Activated CD4-positive, alpha-beta T cell treated with anti-CD3 and anti-CD28 coated beads, Interleukin-2, amount 10 ng/mL, durations not matched to agents 7 days and 5 days (primary cell): ENCODE data around the gene KRTAP2-4. TPM values are rescaled to one million over a fixed set of nuclear protein-coding genes. Genes with fewer than 3 reads are reported as not detected.

Experiments used
- total RNA-seq, 2 experiments: library from RNA; stranded (reverse); gene quantifications; one replicate each; pipeline ENCODE4 v1.2.3, GENCODE V29; 2021

The KRTAP2-4 gene
- total RNA-seq, 2 experiments from 2014 or later = not detected

Other genes starting within 250 kb of the KRTAP2-4 start
- gene KRT10, start 243.3 kb downstream of the KRTAP2-4 start, total RNA-seq = 10 to 100 TPM; 21.0 to 22.9 TPM
- not detected for gene KRT12, start 198.7 kb downstream of the KRTAP2-4 start, total RNA-seq
- gene KRT20, start 180.6 kb downstream of the KRTAP2-4 start, total RNA-seq = not detected
- gene KRT23, start 128.2 kb downstream of the KRTAP2-4 start, total RNA-seq = not detected
- not detected for gene KRT39, start 98.9 kb downstream of the KRTAP2-4 start, total RNA-seq
- not detected for gene KRT40, start 81.6 kb downstream of the KRTAP2-4 start, total RNA-seq
- gene KRTAP3-3, start 71.7 kb downstream of the KRTAP2-4 start, total RNA-seq = not detected
- not detected for gene KRTAP3-2, start 66.0 kb downstream of the KRTAP2-4 start, total RNA-seq
- gene KRTAP3-1, start 56.8 kb downstream of the KRTAP2-4 start, total RNA-seq = not detected
- gene KRTAP1-5, start 38.7 kb downstream of the KRTAP2-4 start, total RNA-seq = not detected
- gene KRTAP1-4, start 35.7 kb downstream of the KRTAP2-4 start, total RNA-seq = not detected
- gene KRTAP1-3, start 31.0 kb downstream of the KRTAP2-4 start, total RNA-seq = not detected
- gene KRTAP1-1, start 24.4 kb downstream of the KRTAP2-4 start, total RNA-seq = not detected
- gene KRTAP2-1, start 18.6 kb downstream of the KRTAP2-4 start, total RNA-seq = not detected
- not detected for gene KRTAP2-2, start 10.6 kb downstream of the KRTAP2-4 start, total RNA-seq
- gene KRTAP2-3, start 5.8 kb downstream of the KRTAP2-4 start, total RNA-seq = not detected
- not detected for gene KRTAP4-7, start 18.3 kb upstream of the KRTAP2-4 start, total RNA-seq
- not detected for gene KRTAP4-8, start 32.3 kb upstream of the KRTAP2-4 start, total RNA-seq
- gene KRTAP4-16, start 36.3 kb upstream of the KRTAP2-4 start, total RNA-seq = not detected
- not detected for gene KRTAP4-9, start 39.5 kb upstream of the KRTAP2-4 start, total RNA-seq
- not detected for gene KRTAP4-11, start 52.5 kb upstream of the KRTAP2-4 start, total RNA-seq
- not detected for gene KRTAP4-12, start 58.3 kb upstream of the KRTAP2-4 start, total RNA-seq
- not detected for gene KRTAP4-6, start 74.7 kb upstream of the KRTAP2-4 start, total RNA-seq
- not detected for gene KRTAP4-5, start 83.9 kb upstream of the KRTAP2-4 start, total RNA-seq
- gene KRTAP4-4, start 94.9 kb upstream of the KRTAP2-4 start, total RNA-seq = not detected
- gene KRTAP4-3, start 102.3 kb upstream of the KRTAP2-4 start, total RNA-seq = not detected
- not detected for gene KRTAP4-2, start 112.3 kb upstream of the KRTAP2-4 start, total RNA-seq
- not detected for gene KRTAP4-1, start 119.0 kb upstream of the KRTAP2-4 start, total RNA-seq
- not detected for gene KRTAP9-1, start 124.0 kb upstream of the KRTAP2-4 start, total RNA-seq
- gene KRTAP9-2, start 160.8 kb upstream of the KRTAP2-4 start, total RNA-seq = not detected
- not detected for gene KRTAP9-3, start 166.6 kb upstream of the KRTAP2-4 start, total RNA-seq
- not detected for gene KRTAP9-8, start 172.1 kb upstream of the KRTAP2-4 start, total RNA-seq
- gene KRTAP9-4, start 183.8 kb upstream of the KRTAP2-4 start, total RNA-seq = not detected
- gene KRTAP9-9, start 189.5 kb upstream of the KRTAP2-4 start, total RNA-seq = not detected
- not detected for gene KRTAP9-6, start 199.5 kb upstream of the KRTAP2-4 start, total RNA-seq
- gene KRTAP9-7, start 209.8 kb upstream of the KRTAP2-4 start, total RNA-seq = not detected
- gene KRTAP29-1, start 237.0 kb upstream of the KRTAP2-4 start, total RNA-seq = not detected
- gene KRTAP16-1, start 243.4 kb upstream of the KRTAP2-4 start, total RNA-seq = under 1 TPM in 1 of 2 experiments, not detected in 1; 0.12 TPM
- gene KRTAP17-1, start 249.8 kb upstream of the KRTAP2-4 start, total RNA-seq = not detected